Measurements from ENCODE around the gene LIPC. TPM values are rescaled to one million over a fixed set of nuclear protein-coding genes. Genes with fewer than 3 reads are reported as not detected.

The LIPC gene
- total RNA-seq, 1 experiment from 2014 or later = not detected

DNA sequence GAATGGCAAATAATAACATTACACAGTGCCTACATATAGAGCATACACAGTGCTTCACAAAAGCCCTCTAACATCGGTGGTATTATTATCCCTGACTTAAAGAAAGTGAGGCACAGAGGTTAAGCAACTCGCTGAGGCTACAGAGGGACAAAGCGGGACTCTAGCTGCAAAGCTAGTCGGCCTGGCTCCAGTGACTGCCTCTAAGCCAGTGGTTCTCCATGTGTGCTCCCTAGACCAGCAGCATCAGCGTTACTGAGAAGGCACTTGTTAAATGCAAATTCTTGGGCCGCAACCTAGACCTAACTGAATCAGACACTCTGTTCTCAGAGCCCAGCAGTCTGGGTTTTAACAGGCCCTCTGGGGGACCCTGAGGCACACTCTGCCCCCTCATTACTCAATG lies 33.1 kb upstream of the LIPC start:
- no peaks in the 10 kb centered on the region for H3K36me3 Mint-ChIP-seq
- CTCF ChIA-PET = no interaction called here
- no peak overlapping the region for H3K27ac Mint-ChIP-seq
- TF ChIP-seq GABPB1 (CRISPR knock-in tag; IDR thresholded peaks at IDR 0.05) = no peak
- no peak for TF ChIP-seq MYBL2 (CRISPR knock-in tag; IDR thresholded peaks at IDR 0.05)
- no peak for TF ChIP-seq ZNF121 (CRISPR knock-in tag; IDR thresholded peaks at IDR 0.05)
- TF ChIP-seq ESRRA (CRISPR knock-in tag; IDR thresholded peaks at IDR 0.05; ENCODE audit: borderline replicate concordance) = no peak
- no peaks in the 10 kb centered on the region for H3K9me3 Mint-ChIP-seq
- H3K4me3 Mint-ChIP-seq = no peak overlapping the region
- ATAC-seq (peak; percentile 26), DNase-seq (ENCODE audit: low spot score) (no peak)
- POLR2A ChIA-PET = no interaction called here
- H3K27me3 Mint-ChIP-seq (ENCODE audit: low read depth) = no peaks in the 10 kb centered on the region; the same call in 1 of the 2 replicates
- H3K4me1 Mint-ChIP-seq = peaks cover 6% of the 10 kb centered on the region

DNA sequence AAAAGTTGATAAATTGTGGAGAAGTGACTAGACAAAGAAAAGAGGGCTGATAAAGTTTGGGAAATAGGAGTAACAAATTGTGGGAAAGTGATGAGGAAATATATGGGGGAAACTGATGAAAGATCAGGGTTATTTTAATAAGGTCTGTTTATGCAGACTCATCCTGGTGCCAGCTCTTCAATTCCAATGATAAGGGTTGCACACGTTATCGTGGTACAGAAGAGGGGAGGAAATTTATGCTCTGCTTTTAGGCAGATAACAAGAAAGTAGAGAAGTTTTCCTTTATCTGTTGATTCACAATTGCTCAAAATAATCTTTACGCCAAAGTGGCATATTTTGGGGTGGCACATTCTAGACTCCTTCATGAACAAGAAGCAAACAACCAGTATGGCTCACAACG lies 32.1 kb upstream of the LIPC start:
- TF ChIP-seq, protein P1, sequence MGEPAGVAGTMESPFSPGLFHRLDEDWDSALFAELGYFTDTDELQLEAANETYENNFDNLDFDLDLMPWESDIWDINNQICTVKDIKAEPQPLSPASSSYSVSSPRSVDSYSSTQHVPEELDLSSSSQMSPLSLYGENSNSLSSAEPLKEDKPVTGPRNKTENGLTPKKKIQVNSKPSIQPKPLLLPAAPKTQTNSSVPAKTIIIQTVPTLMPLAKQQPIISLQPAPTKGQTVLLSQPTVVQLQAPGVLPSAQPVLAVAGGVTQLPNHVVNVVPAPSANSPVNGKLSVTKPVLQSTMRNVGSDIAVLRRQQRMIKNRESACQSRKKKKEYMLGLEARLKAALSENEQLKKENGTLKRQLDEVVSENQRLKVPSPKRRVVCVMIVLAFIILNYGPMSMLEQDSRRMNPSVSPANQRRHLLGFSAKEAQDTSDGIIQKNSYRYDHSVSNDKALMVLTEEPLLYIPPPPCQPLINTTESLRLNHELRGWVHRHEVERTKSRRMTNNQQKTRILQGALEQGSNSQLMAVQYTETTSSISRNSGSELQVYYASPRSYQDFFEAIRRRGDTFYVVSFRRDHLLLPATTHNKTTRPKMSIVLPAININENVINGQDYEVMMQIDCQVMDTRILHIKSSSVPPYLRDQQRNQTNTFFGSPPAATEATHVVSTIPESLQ (CRISPR knock-in tag; IDR thresholded peaks at IDR 0.05) = no peak
- TF ChIP-seq, protein P2, sequence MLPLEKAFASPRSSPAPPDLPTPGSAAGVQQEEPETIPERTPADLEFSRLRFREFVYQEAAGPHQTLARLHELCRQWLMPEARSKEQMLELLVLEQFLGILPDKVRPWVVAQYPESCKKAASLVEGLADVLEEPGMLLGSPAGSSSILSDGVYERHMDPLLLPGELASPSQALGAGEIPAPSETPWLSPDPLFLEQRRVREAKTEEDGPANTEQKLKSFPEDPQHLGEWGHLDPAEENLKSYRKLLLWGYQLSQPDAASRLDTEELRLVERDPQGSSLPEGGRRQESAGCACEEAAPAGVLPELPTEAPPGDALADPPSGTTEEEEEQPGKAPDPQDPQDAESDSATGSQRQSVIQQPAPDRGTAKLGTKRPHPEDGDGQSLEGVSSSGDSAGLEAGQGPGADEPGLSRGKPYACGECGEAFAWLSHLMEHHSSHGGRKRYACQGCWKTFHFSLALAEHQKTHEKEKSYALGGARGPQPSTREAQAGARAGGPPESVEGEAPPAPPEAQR (CRISPR knock-in tag; IDR thresholded peaks at IDR 0.05) = no peak
- TF ChIP-seq JAZF1 (CRISPR knock-in tag; IDR thresholded peaks at IDR 0.05) (no peak), IRF2 (CRISPR knock-in tag; IDR thresholded peaks at IDR 0.05; ENCODE audit: borderline replicate concordance, low read depth) (no peak), TP53 (CRISPR knock-in tag; IDR thresholded peaks at IDR 0.05) (no peak)
- TF ChIP-seq, protein P3, sequence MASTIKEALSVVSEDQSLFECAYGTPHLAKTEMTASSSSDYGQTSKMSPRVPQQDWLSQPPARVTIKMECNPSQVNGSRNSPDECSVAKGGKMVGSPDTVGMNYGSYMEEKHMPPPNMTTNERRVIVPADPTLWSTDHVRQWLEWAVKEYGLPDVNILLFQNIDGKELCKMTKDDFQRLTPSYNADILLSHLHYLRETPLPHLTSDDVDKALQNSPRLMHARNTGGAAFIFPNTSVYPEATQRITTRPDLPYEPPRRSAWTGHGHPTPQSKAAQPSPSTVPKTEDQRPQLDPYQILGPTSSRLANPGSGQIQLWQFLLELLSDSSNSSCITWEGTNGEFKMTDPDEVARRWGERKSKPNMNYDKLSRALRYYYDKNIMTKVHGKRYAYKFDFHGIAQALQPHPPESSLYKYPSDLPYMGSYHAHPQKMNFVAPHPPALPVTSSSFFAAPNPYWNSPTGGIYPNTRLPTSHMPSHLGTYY (CRISPR knock-in tag; IDR thresholded peaks at IDR 0.05) = no peak
- TF ChIP-seq, protein P4, sequence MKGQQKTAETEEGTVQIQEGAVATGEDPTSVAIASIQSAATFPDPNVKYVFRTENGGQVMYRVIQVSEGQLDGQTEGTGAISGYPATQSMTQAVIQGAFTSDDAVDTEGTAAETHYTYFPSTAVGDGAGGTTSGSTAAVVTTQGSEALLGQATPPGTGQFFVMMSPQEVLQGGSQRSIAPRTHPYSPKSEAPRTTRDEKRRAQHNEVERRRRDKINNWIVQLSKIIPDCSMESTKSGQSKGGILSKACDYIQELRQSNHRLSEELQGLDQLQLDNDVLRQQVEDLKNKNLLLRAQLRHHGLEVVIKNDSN (CRISPR knock-in tag; IDR thresholded peaks at IDR 0.05) = no peak
- CTCF ChIA-PET = no interaction called here
- H3K36me3 Mint-ChIP-seq = no peaks in the 10 kb centered on the region
- H3K27ac Mint-ChIP-seq = no peak overlapping the region
- no peak overlapping the region for H3K4me3 Mint-ChIP-seq
- POLR2A ChIA-PET = no interaction called here
- H3K4me1 Mint-ChIP-seq = peaks cover 6% of the 10 kb centered on the region
- H3K27me3 Mint-ChIP-seq (ENCODE audit: low read depth) = no peaks in the 10 kb centered on the region; the same call in 1 of the 2 replicates
- DNase-seq (ENCODE audit: low spot score) (no peak), ATAC-seq (no peak)
- H3K9me3 Mint-ChIP-seq = no peaks in the 10 kb centered on the region

DNA sequence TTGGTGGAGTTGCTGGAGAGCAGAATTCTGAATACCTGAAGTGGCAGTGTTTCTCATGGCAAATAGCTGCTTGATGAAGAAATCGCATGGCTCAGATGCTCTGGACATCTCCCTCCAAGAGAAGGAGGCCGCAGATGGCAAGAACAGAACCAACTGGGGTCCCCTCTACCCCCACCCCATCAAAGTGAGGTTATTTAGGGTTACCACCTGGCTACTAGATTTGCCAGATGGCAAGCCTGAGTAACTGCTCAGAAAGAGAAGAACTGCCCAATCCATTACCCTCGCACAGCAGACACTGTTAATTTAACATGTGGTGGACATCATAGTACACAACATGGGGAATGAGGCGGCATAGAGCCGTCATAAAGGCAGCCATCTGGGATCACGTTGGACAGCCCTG lies 30.5 kb upstream of the LIPC start:
- POLR2A ChIA-PET = no interaction called here
- H3K36me3 Mint-ChIP-seq = no peaks in the 10 kb centered on the region
- no peak overlapping the region for H3K27ac Mint-ChIP-seq
- DNase-seq (ENCODE audit: low spot score) (no peak), ATAC-seq (no peak)
- CTCF ChIA-PET = no interaction called here
- H3K9me3 Mint-ChIP-seq = no peaks in the 10 kb centered on the region
- no peak overlapping the region for H3K4me3 Mint-ChIP-seq
- TF ChIP-seq, protein P5, sequence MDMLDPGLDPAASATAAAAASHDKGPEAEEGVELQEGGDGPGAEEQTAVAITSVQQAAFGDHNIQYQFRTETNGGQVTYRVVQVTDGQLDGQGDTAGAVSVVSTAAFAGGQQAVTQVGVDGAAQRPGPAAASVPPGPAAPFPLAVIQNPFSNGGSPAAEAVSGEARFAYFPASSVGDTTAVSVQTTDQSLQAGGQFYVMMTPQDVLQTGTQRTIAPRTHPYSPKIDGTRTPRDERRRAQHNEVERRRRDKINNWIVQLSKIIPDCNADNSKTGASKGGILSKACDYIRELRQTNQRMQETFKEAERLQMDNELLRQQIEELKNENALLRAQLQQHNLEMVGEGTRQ (CRISPR knock-in tag; IDR thresholded peaks at IDR 0.05) = no peak
- TF ChIP-seq, protein P4 (CRISPR knock-in tag; IDR thresholded peaks at IDR 0.05) = no peak
- no peak for TF ChIP-seq FOXK1 (CRISPR knock-in tag; IDR thresholded peaks at IDR 0.05)
- TF ChIP-seq NFATC4 (CRISPR knock-in tag; IDR thresholded peaks at IDR 0.05) = no peak
- TF ChIP-seq FOXJ3 (CRISPR knock-in tag; IDR thresholded peaks at IDR 0.05; ENCODE audit: borderline replicate concordance) = no peak
- no peak for TF ChIP-seq ATF1 (CRISPR knock-in tag; IDR thresholded peaks at IDR 0.05)
- TF ChIP-seq, protein P6, sequence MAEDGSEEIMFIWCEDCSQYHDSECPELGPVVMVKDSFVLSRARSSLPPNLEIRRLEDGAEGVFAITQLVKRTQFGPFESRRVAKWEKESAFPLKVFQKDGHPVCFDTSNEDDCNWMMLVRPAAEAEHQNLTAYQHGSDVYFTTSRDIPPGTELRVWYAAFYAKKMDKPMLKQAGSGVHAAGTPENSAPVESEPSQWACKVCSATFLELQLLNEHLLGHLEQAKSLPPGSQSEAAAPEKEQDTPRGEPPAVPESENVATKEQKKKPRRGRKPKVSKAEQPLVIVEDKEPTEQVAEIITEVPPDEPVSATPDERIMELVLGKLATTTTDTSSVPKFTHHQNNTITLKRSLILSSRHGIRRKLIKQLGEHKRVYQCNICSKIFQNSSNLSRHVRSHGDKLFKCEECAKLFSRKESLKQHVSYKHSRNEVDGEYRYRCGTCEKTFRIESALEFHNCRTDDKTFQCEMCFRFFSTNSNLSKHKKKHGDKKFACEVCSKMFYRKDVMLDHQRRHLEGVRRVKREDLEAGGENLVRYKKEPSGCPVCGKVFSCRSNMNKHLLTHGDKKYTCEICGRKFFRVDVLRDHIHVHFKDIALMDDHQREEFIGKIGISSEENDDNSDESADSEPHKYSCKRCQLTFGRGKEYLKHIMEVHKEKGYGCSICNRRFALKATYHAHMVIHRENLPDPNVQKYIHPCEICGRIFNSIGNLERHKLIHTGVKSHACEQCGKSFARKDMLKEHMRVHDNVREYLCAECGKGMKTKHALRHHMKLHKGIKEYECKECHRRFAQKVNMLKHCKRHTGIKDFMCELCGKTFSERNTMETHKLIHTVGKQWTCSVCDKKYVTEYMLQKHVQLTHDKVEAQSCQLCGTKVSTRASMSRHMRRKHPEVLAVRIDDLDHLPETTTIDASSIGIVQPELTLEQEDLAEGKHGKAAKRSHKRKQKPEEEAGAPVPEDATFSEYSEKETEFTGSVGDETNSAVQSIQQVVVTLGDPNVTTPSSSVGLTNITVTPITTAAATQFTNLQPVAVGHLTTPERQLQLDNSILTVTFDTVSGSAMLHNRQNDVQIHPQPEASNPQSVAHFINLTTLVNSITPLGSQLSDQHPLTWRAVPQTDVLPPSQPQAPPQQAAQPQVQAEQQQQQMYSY (CRISPR knock-in tag; IDR thresholded peaks at IDR 0.05) = no peak
- TF ChIP-seq, protein P7, sequence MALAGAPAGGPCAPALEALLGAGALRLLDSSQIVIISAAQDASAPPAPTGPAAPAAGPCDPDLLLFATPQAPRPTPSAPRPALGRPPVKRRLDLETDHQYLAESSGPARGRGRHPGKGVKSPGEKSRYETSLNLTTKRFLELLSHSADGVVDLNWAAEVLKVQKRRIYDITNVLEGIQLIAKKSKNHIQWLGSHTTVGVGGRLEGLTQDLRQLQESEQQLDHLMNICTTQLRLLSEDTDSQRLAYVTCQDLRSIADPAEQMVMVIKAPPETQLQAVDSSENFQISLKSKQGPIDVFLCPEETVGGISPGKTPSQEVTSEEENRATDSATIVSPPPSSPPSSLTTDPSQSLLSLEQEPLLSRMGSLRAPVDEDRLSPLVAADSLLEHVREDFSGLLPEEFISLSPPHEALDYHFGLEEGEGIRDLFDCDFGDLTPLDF (CRISPR knock-in tag; IDR thresholded peaks at IDR 0.05) = no peak
- H3K4me1 Mint-ChIP-seq = peaks cover 6% of the 10 kb centered on the region
- H3K27me3 Mint-ChIP-seq (ENCODE audit: low read depth) = no peaks in the 10 kb centered on the region; the same call in 1 of the 2 replicates
